SK-N-SH (cell line): Measurements from ENCODE around the gene SRRM1. TPM values are rescaled to one million over a fixed set of nuclear protein-coding genes. Genes with fewer than 3 reads are reported as not detected.

Source experiments
- CTCF ChIA-PET: fragments of 300-600, 350-600 bp; formaldehyde crosslinking; extraction: SDS; loops from one replicate; lab custom pipeline; 2021; lab: Yijun Ruan, JAX
- POLR2A ChIA-PET: fragments of 350-600 bp; sonication (Branson Sonifier 250); formaldehyde crosslinking; extraction: SDS; loops from one replicate; lab custom pipeline; 2020; ENCODE audit warnings: antibody characterized with exemption, inconsistent platforms; lab: Yijun Ruan, JAX
- DNase-seq: peaks from one replicate; pipeline ENCODE4 v3.0.0; 2012
- H2AFZ ChIP-seq: fragments of 200-600 bp; sonication (generic); 2 replicates; pipeline ENCODE4 v1.8.1; 2016; ENCODE audit warnings: antibody characterized with exemption, mild to moderate bottlenecking, low read depth
- H3F3A ChIP-seq: fragments of 200-600 bp; sonication (generic); replicated peaks from 2 replicates; pipeline ENCODE3; 2016; ENCODE audit warnings: antibody characterized with exemption, mild to moderate bottlenecking; ENCODE audit not compliant: insufficient read depth
- H3K27ac ChIP-seq, 2 experiments: fragments of 200-500 bp in 1 of 2; fragments of 200-600 bp in 1 of 2; sonication (Bioruptor generic) in 1 of 2; sonication (generic), shearing (Covaris generic) in 1 of 2; 2 replicates each; pipeline versions ENCODE4 v1.5.1 to v1.6.1; 2014 to 2016; ENCODE audit warnings: low read depth in 2 of 2, inconsistent platforms in 1 of 2, low read length in 1 of 2, mild to moderate bottlenecking in 1 of 2, mixed read lengths in 1 of 2
- H3K27me3 ChIP-seq: fragments of 200-600 bp; sonication (generic), shearing (Covaris generic); 2 replicates; pipeline ENCODE4 v1.6.1; 2016; ENCODE audit warnings: mixed run types; ENCODE audit not compliant: insufficient read depth
- H3K36me3 ChIP-seq, 2 experiments: fragments of 200-500 bp in 1 of 2; fragments of 200-600 bp in 1 of 2; sonication (Bioruptor generic) in 1 of 2; sonication (generic) in 1 of 2; replicated peaks in 1 of 2; 2 replicates each; pipeline versions ENCODE3 to v1.5.1; 2014 to 2016; ENCODE audit warnings: low read length in 1 of 2, mild to moderate bottlenecking in 1 of 2; ENCODE audit not compliant: insufficient read depth in 2 of 2, control insufficient read depth in 1 of 2
- H3K4me1 ChIP-seq, 2 experiments: fragments of 200-500 bp in 1 of 2; fragments of 200-600 bp in 1 of 2; sonication (Bioruptor generic) in 1 of 2; sonication (generic), shearing (Covaris generic) in 1 of 2; 2 replicates each; pipeline versions ENCODE4 v1.5.1 to v1.6.1; 2014 to 2016; ENCODE audit warnings: low read depth in 1 of 2, low read length in 1 of 2, mixed run types in 1 of 2; ENCODE audit not compliant: insufficient read depth in 2 of 2, control insufficient read depth in 1 of 2
- H3K4me2 ChIP-seq: fragments of 200-600 bp; sonication (generic), shearing (Covaris generic); 2 replicates; pipeline ENCODE4 v1.6.1; 2017; ENCODE audit warnings: mixed run types
- H3K4me3 ChIP-seq, 2 experiments: fragments of 200-500 bp in 1 of 2; fragments of 200-600 bp in 1 of 2; sonication (Bioruptor generic) in 1 of 2; sonication (generic), shearing (Covaris generic) in 1 of 2; 2 replicates each; pipeline versions ENCODE4 v1.5.1 to v1.8.1; 2014 to 2016; ENCODE audit warnings: low read depth in 2 of 2, inconsistent platforms in 1 of 2, low read length in 1 of 2, mild to moderate bottlenecking in 1 of 2, mixed read lengths in 1 of 2, moderate library complexity in 1 of 2
- H3K79me2 ChIP-seq: fragments of 200-600 bp; sonication (generic); 2 replicates; pipeline ENCODE4 v1.8.1; 2017; ENCODE audit warnings: mild to moderate bottlenecking; ENCODE audit not compliant: insufficient read depth
- H3K9ac ChIP-seq: fragments of 200-600 bp; sonication (generic); 2 replicates; pipeline ENCODE4 v1.6.1; 2017; ENCODE audit warnings: mixed run types
- H3K9me2 ChIP-seq: fragments of 200-600 bp; sonication (generic); 2 replicates; pipeline ENCODE4 v1.6.1; 2017; ENCODE audit warnings: mixed run types
- H3K9me3 ChIP-seq: fragments of 200-600 bp; sonication (generic); 2 replicates; pipeline ENCODE4 v1.6.1; 2017; ENCODE audit warnings: mixed run types, mild to moderate bottlenecking, moderate library complexity
- H4K20me1 ChIP-seq: fragments of 200-600 bp; sonication (generic); 2 replicates; pipeline ENCODE4 v1.6.1; 2017; ENCODE audit warnings: mild to moderate bottlenecking, mixed run types; ENCODE audit not compliant: insufficient read depth
- FOSL2 ChIP-seq: IDR thresholded peaks from 2 replicates; pipeline ENCODE4 v1.4.0; 2012; ENCODE audit warnings: low read depth, mild to moderate bottlenecking, moderate library complexity, borderline replicate concordance
- FOXJ3 ChIP-seq: sonication (generic); formaldehyde crosslinking; IDR thresholded peaks from 2 replicates; pipeline ENCODE4 v1.5.1; 2020; ENCODE audit warnings: mild to moderate bottlenecking, missing genetic modification reagents
- FOXM1 ChIP-seq: IDR thresholded peaks from 2 replicates; pipeline ENCODE4 v1.4.0; 2012; ENCODE audit warnings: low read depth, mild to moderate bottlenecking
- TAF1 ChIP-seq: IDR thresholded peaks from 2 replicates; pipeline ENCODE4 v1.6.1; 2012; ENCODE audit warnings: low read depth, mild to moderate bottlenecking, low read length, moderate library complexity, borderline replicate concordance
- WGBS: methylation state at CpG from one replicate; pipeline ENCODE4 v1.1.6; 2017; ENCODE audit warnings: low lambda C conversion rate; 5-methylcytosine and 5-hydroxymethylcytosine counted together
- polyA plus RNA-seq, 3 experiments: library from polyadenylated mRNA; depleted of rRNA; stranded (reverse); fragments of >200 nt; gene quantifications; 2 replicates each; pipeline ENCODE4 v1.2.3, GENCODE V29; 2012
- TF ChIP-seq, protein P1 (sequence below): fragments of 200-600 bp; sonication (generic); IDR thresholded peaks from 2 replicates; pipeline ENCODE4 v1.6.1; 2017; ENCODE audit warnings: antibody characterized with exemption, mild to moderate bottlenecking, moderate library complexity
- TF ChIP-seq, protein P2 (sequence below): IDR thresholded peaks from 2 replicates; pipeline ENCODE4 v1.4.0; 2012; ENCODE audit warnings: low read depth, borderline replicate concordance
- TF ChIP-seq, protein P3 (sequence below): IDR thresholded peaks from 2 replicates; pipeline ENCODE4; 2012

The SRRM1 gene
- polyA plus RNA-seq, 1 of the 3 experiments (the other 2 are of a cell fraction), result 52.3 TPM

DNA sequence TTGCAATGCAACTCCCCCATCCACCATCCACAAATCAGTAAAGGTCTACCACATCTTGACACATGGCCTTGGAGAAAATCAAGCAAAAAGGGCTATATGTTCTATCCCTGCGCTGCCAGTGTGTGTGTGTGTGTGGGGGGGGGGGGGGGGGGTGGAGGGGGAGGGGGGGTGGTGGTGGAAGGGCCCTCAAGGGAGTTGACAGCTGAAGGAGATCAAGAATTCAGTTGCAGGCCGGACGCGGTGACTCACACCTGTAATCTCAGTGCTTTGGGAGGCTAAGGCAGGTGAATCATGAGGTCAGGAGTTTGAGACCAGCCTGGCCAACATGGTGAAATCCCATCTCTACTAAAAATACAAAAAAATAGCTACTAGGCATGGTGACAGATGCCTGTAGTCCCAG lies 64.6 kb downstream of the SRRM1 start:
- Histone ChIP-seq H3K27ac (no peak overlapping the region), H3K4me1 (peaks cover 0 to 7% of the 10 kb centered on the region in 2 experiments; a peak in 2 of 4 replicates), H3K9ac (no peak overlapping the region), H3K4me2 (no peak overlapping the region), H3K9me2 (no peaks in the 10 kb centered on the region), H2AFZ (no peak overlapping the region), H3K4me3 (no peak overlapping the region), H3K36me3 (no peaks in the 10 kb centered on the region), H3K79me2 (no peaks in the 10 kb centered on the region), H3F3A (peaks cover 20% of the 10 kb centered on the region), H3K27me3 (no peaks in the 10 kb centered on the region), H4K20me1 (no peaks in the 10 kb centered on the region), H3K9me3 (no peaks in the 10 kb centered on the region)
- ChIA-PET POLR2A (no interaction called here), CTCF (interaction anchor here (0.8 to 1.0 kb wide), 2 partner anchors 11 to 19 kb away, joined by 3 read pairs; no protein-coding TSS in a partner anchor)
- TF ChIP-seq TAF1 (no peak), FOSL2 (peak; percentile 17; the same call in 1 of the 2 replicates)
- 66% methylated on average over 4 of the region's 4 CpGs for WGBS
- no peak for DNase-seq

DNA sequence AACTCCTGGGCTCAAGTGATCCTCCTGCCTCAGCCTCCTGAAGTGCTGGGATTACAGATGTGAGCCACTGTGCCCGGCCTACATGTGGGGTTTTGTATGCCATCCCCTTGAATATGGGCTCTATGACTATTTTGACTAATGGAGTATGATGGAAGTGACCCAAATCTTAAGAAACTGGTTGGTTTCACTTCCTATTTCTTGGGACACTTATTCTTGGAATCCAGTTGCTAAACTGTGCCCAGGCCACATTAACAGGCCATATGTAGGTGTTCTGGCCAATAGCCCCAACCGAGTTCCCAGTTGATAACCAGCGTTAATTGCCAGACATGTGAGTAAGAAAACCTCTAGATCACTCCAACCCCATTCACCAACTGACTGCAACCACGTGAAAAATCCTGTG lies 65.8 kb downstream of the SRRM1 start:
- no peak overlapping the region for H3K4me3 ChIP-seq
- no peak overlapping the region for H3K4me2 ChIP-seq
- no peaks in the 10 kb centered on the region for H3K36me3 ChIP-seq
- ChIA-PET POLR2A (no interaction called here), CTCF (no interaction called here)
- H3F3A ChIP-seq, result peaks cover 20% of the 10 kb centered on the region
- no peaks in the 10 kb centered on the region for H3K9me2 ChIP-seq
- peaks cover 0 to 7% of the 10 kb centered on the region in 2 experiments; a peak in 2 of 4 replicates for H3K4me1 ChIP-seq
- WGBS, result 93% methylated on average over 4 of the region's 4 CpGs
- H2AFZ ChIP-seq, result no peak overlapping the region
- H3K27me3 ChIP-seq, result no peaks in the 10 kb centered on the region
- H4K20me1 ChIP-seq, result no peaks in the 10 kb centered on the region
- TF ChIP-seq FOXJ3 (CRISPR knock-in tag) (no peak), TAF1 (no peak), FOXM1 (no peak)
- TF ChIP-seq, protein P1, sequence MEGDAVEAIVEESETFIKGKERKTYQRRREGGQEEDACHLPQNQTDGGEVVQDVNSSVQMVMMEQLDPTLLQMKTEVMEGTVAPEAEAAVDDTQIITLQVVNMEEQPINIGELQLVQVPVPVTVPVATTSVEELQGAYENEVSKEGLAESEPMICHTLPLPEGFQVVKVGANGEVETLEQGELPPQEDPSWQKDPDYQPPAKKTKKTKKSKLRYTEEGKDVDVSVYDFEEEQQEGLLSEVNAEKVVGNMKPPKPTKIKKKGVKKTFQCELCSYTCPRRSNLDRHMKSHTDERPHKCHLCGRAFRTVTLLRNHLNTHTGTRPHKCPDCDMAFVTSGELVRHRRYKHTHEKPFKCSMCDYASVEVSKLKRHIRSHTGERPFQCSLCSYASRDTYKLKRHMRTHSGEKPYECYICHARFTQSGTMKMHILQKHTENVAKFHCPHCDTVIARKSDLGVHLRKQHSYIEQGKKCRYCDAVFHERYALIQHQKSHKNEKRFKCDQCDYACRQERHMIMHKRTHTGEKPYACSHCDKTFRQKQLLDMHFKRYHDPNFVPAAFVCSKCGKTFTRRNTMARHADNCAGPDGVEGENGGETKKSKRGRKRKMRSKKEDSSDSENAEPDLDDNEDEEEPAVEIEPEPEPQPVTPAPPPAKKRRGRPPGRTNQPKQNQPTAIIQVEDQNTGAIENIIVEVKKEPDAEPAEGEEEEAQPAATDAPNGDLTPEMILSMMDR, result no peak
- TF ChIP-seq, protein P2, sequence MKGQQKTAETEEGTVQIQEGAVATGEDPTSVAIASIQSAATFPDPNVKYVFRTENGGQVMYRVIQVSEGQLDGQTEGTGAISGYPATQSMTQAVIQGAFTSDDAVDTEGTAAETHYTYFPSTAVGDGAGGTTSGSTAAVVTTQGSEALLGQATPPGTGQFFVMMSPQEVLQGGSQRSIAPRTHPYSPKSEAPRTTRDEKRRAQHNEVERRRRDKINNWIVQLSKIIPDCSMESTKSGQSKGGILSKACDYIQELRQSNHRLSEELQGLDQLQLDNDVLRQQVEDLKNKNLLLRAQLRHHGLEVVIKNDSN, result no peak
- TF ChIP-seq, protein P3, sequence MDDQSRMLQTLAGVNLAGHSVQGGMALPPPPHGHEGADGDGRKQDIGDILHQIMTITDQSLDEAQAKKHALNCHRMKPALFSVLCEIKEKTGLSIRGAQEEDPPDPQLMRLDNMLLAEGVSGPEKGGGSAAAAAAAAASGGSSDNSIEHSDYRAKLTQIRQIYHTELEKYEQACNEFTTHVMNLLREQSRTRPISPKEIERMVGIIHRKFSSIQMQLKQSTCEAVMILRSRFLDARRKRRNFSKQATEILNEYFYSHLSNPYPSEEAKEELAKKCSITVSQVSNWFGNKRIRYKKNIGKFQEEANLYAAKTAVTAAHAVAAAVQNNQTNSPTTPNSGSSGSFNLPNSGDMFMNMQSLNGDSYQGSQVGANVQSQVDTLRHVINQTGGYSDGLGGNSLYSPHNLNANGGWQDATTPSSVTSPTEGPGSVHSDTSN, result no peak
- TF ChIP-seq, all 33 proteins: peak for 0
- DNase-seq, result no peak
- no peak overlapping the region for H3K27ac ChIP-seq
- no peaks in the 10 kb centered on the region for H3K79me2 ChIP-seq
- H3K9me3 ChIP-seq, result no peaks in the 10 kb centered on the region
- H3K9ac ChIP-seq, result no peak overlapping the region
